Thyroid gland (tissue), 4 donors: ENCODE data around the gene RHEX. TPM values are rescaled to one million over a fixed set of nuclear protein-coding genes. Genes with fewer than 3 reads are reported as not detected.

Source experiments
- DNase-seq, 2 donors: peaks; one replicate each; pipeline ENCODE4 v3.0.0-alpha.2; 2019
- H3K27ac ChIP-seq, 3 donors: fragments of 200-600 bp; sonication (generic); 1 replicate in 2 of 3; 2 replicates in 1 of 3; pipeline ENCODE4 v1.5.1; 2016 to 2019; ENCODE audit warnings: mild to moderate bottlenecking in 1 of 3, moderate library complexity in 1 of 3
- H3K27me3 ChIP-seq: fragments of 200-600 bp; sonication (generic); one replicate; pipeline ENCODE4 v1.5.1; 2019
- H3K36me3 ChIP-seq, 2 donors: fragments of 200-600 bp; sonication (generic); one replicate each; pipeline ENCODE4 v1.5.1; 2016 to 2019
- H3K4me1 ChIP-seq, 2 donors: fragments of 200-600 bp; sonication (generic); one replicate each; pipeline ENCODE4 v1.5.1; 2017 to 2019
- H3K4me3 ChIP-seq, 3 donors: fragments of 200-600 bp; sonication (generic); replicated peaks in 1 of 3; 1 replicate in 2 of 3; 2 replicates in 1 of 3; pipeline ENCODE4 v1.5.1; 2016; ENCODE audit warnings: mild to moderate bottlenecking in 1 of 3
- H3K9me3 ChIP-seq: fragments of 200-600 bp; sonication (generic); one replicate; pipeline ENCODE4 v1.5.1; 2017
- CTCF ChIP-seq, 6 experiments: fragments of 200-600 bp in 3 of 6; fragments of 450-650 bp in 3 of 6; sonication (generic) in 3 of 6; IDR thresholded peaks; one replicate each; pipeline ENCODE4 v1.5.1; 2016 to 2019; ENCODE audit warnings: antibody characterized with exemption in 6 of 6, mild to moderate bottlenecking in 2 of 6, inconsistent platforms in 1 of 6, moderate library complexity in 1 of 6
- POLR2A ChIP-seq, 2 donors: fragments of 450-650 bp; IDR thresholded peaks; one replicate each; pipeline ENCODE4 v1.6.1; 2017; ENCODE audit warnings: antibody characterized with exemption in 2 of 2, mild to moderate bottlenecking in 2 of 2, moderate library complexity in 1 of 2
- WGBS, 2 donors: methylation state at CpG; one replicate each; pipeline ENCODE4 v1.1.5; 2017; 5-methylcytosine and 5-hydroxymethylcytosine counted together
- intact Hi-C: fragments of 100-400 bp; cut with DNase I; formaldehyde crosslinking; loops from one replicate; pipeline ENCODE4 v1.15.1; 2023
- total RNA-seq, 4 donors: library from RNA; depleted of rRNA; stranded (reverse); fragments of >200 nt; gene quantifications; one replicate each; pipeline ENCODE4 v1.2.3, GENCODE V29; 2016

Gene RHEX
- total RNA-seq, 4 donors from 2014 or later = 1.2 to 1.7 (median 1.6) TPM

DNA sequence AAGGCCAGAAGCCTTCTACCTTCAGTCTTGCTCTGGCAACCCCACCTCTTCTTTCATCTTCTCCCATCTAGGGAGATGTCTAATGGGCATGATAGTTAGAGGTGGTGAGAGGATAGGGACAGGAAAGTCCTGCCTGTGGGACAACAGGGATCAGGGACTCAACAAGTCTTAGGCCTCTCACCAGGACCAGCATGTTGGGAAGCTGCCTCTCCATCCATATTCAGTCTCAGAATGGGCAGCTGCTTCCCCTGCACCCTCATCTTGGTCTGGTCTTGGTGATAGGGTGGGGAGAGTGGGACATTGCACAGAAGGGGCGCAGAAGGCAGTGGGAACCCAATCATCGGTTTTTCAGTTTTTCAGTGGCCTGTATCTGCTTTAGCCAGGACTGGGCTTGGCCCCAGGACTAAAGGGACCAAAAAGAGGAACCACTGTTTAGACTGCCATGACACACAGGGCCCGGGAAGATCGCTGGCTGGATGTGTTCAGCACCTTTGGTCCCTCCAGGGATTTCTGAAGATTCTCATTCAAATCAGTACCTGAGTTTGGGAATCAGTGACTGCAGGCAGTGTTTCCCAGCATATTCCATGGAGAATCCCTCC lies 12.7 kb downstream of the RHEX start:
- H3K9me3 ChIP-seq = no peaks in the 10 kb centered on the region
- no peaks in the 10 kb centered on the region for H3K36me3 ChIP-seq
- H3K27me3 ChIP-seq = no peaks in the 10 kb centered on the region
- H3K4me3 ChIP-seq = no peak overlapping the region
- H3K4me1 ChIP-seq = peaks cover 0 to 10% of the 10 kb centered on the region in 2 donors
- no peak for DNase-seq
- no peak overlapping the region for H3K27ac ChIP-seq
- TF ChIP-seq POLR2A (IDR thresholded peaks at IDR 0.05) = no peak
- no peak for TF ChIP-seq CTCF (IDR thresholded peaks at IDR 0.05)
- intact Hi-C loops = no loop called here
- 88 to 95% methylated on average over 4 of the region's 4 CpGs for WGBS, 2 donors

DNA sequence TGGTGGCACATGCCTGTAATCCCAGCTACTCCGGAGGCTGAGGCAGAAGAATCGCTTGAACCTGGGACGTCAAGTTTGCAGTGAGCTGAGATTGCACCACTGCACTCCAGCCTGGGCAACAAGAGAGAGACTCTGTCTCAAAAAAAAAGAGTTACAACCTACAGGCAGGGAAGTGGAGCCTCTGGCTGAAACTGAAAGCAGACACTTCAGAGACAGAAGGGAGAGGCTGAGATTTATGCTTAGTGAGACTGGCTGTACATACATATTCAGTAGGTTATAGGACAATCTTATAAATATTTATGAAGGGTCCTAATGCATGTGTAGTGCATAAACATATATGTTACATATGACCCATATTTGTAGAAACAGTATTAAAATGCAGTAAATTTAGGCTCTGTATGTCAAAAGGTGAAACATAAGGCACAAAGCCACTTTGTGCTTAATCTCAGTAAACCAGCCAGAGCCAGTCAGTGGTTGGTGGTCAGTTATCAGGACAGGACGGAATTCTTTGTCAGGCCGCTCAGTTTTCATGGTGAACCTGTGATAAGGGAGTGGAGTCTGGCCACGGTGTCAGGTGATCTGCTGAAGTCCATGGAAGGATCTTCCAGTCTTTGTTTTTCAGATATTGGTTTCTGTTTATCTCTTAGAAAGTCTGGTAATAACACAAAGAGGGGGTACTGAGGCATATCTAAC lies 13.7 kb downstream of the RHEX start:
- no peak overlapping the region for H3K27ac ChIP-seq
- peaks cover 0 to 10% of the 10 kb centered on the region in 2 donors for H3K4me1 ChIP-seq
- intact Hi-C loops = no loop called here
- H3K9me3 ChIP-seq = no peaks in the 10 kb centered on the region
- no peaks in the 10 kb centered on the region for H3K36me3 ChIP-seq
- no peak overlapping the region for H3K4me3 ChIP-seq
- no peak for DNase-seq
- 80 to 87% methylated on average over 5 of the region's 6 CpGs for WGBS, 2 donors
- H3K27me3 ChIP-seq = no peaks in the 10 kb centered on the region
- no peak for TF ChIP-seq CTCF (IDR thresholded peaks at IDR 0.05)
- no peak for TF ChIP-seq POLR2A (IDR thresholded peaks at IDR 0.05)

- H3K4me1 ChIP-seq = peaks cover 0 to 10% of the 10 kb centered on the region in 2 donors
- peak; percentile 61 to 65 for DNase-seq
- peak overlapping the region; percentile 4 to 19 (median 18) for H3K27ac ChIP-seq
- intact Hi-C loops = no loop called here
- H3K9me3 ChIP-seq = no peaks in the 10 kb centered on the region
- H3K4me3 ChIP-seq = no peak overlapping the region
- no peaks in the 10 kb centered on the region for H3K27me3 ChIP-seq
- WGBS, 2 donors = 28 to 35% methylated on average over 8 of the region's 8 CpGs
- TF ChIP-seq POLR2A (IDR thresholded peaks at IDR 0.05) (no peak), CTCF (IDR thresholded peaks at IDR 0.05) (peak in 3 of 6 experiments; percentile 17 to 60 (median 37))
- no peaks in the 10 kb centered on the region for H3K36me3 ChIP-seq
These were observed 14.7 kb downstream of the RHEX start for GRCh38 chr1:206067486-206068227.

GRCh38 chr1:206068314-206068713 lies 15.3 kb downstream of the RHEX start:
- DNase-seq = no peak
- Histone ChIP-seq H3K9me3 (no peaks in the 10 kb centered on the region), H3K27me3 (no peaks in the 10 kb centered on the region), H3K4me1 (peaks cover 0 to 10% of the 10 kb centered on the region in 2 donors), H3K4me3 (no peak overlapping the region), H3K36me3 (no peaks in the 10 kb centered on the region), H3K27ac (peak overlapping the region; percentile 4 to 19 (median 18))
- intact Hi-C loops = no loop called here
- WGBS, 2 donors = 72 to 88% methylated on average over 1 of the region's 1 CpG
- TF ChIP-seq POLR2A (IDR thresholded peaks at IDR 0.05) = no peak
- TF ChIP-seq CTCF (IDR thresholded peaks at IDR 0.05) = no peak
